OCI-LY3 (cell line): ENCODE results near the gene EEF2KMT.
"Not testable (repeated sequence)": the region's sequence is repeated elsewhere in the genome, so short reads cannot be mapped to it uniquely, and the experiment has no call there.

ENCODE experiments used
- H2AFZ ChIP-seq: fragments of 200-600, 300-600 bp; shearing (Covaris generic); 2 replicates; pipeline ENCODE4 v1.6.0; 2014; ENCODE audit warnings: antibody characterized with exemption, low read depth, low read length
- H3K27ac ChIP-seq: fragments of 200-600, 300-600 bp; sonication (generic); 2 replicates; pipeline ENCODE4 v1.5.1; 2014; ENCODE audit warnings: mild to moderate bottlenecking, low read length, moderate library complexity, mixed read lengths
- H3K27me3 ChIP-seq: fragments of 200-600, 300-600 bp; sonication (generic); 2 replicates; pipeline ENCODE4 v1.6.1; 2014; ENCODE audit warnings: low read depth, low read length, mixed read lengths
- H3K36me3 ChIP-seq: fragments of 200-600, 300-600 bp; sonication (generic); replicated peaks from 2 replicates; pipeline ENCODE3; 2014; ENCODE audit warnings: low read depth, low read length, mixed read lengths
- H3K4me1 ChIP-seq: fragments of 300-600, 200-600 bp; sonication (generic); 2 replicates; pipeline ENCODE4 v1.6.1; 2014; ENCODE audit warnings: low read length, mixed read lengths
- H3K4me2 ChIP-seq: fragments of 200-600, 300-600 bp; sonication (generic); 2 replicates; pipeline ENCODE4 v1.6.1; 2014; ENCODE audit warnings: low read length, mixed read lengths
- H3K4me3 ChIP-seq: fragments of 300-600, 200-600 bp; sonication (generic); 2 replicates; pipeline ENCODE4 v1.5.1; 2014; ENCODE audit warnings: antibody characterized with exemption, mild to moderate bottlenecking, low read length, moderate library complexity
- H3K79me2 ChIP-seq: fragments of 300-600, 200-600 bp; shearing (Covaris generic); 2 replicates; pipeline ENCODE4 v1.6.1; 2014; ENCODE audit warnings: mild to moderate bottlenecking, low read length, mixed read lengths
- H3K9ac ChIP-seq: fragments of 300-600, 200-600 bp; shearing (Covaris generic); 2 replicates; pipeline ENCODE4 v1.6.0; 2014; ENCODE audit warnings: mild to moderate bottlenecking, low read length, moderate library complexity
- H3K9me3 ChIP-seq: fragments of 200-600, 300-600 bp; shearing (Covaris generic); 2 replicates; pipeline ENCODE4 v1.6.1; 2014; ENCODE audit warnings: low read length, mixed read lengths; ENCODE audit not compliant: insufficient read depth
- H4K20me1 ChIP-seq: fragments of 200-600, 300-600 bp; sonication (generic); 2 replicates; pipeline ENCODE4 v1.6.1; 2016; ENCODE audit warnings: low read length, mixed read lengths; ENCODE audit not compliant: insufficient read depth
- EZH2phosphoT487 ChIP-seq: fragments of 200-600 bp; shearing (Covaris generic); IDR thresholded peaks from 2 replicates; pipeline ENCODE4 v1.6.1; 2018; ENCODE audit warnings: antibody characterized with exemption, mixed run types, low read depth
- TF ChIP-seq, protein P1 (sequence below): fragments of 200-600, 300-600 bp; sonication (generic); IDR thresholded peaks from 2 replicates; pipeline ENCODE4 v1.5.1; 2014; ENCODE audit warnings: antibody characterized with exemption, low read length, low read depth

EEF2KMT gene

DNA sequence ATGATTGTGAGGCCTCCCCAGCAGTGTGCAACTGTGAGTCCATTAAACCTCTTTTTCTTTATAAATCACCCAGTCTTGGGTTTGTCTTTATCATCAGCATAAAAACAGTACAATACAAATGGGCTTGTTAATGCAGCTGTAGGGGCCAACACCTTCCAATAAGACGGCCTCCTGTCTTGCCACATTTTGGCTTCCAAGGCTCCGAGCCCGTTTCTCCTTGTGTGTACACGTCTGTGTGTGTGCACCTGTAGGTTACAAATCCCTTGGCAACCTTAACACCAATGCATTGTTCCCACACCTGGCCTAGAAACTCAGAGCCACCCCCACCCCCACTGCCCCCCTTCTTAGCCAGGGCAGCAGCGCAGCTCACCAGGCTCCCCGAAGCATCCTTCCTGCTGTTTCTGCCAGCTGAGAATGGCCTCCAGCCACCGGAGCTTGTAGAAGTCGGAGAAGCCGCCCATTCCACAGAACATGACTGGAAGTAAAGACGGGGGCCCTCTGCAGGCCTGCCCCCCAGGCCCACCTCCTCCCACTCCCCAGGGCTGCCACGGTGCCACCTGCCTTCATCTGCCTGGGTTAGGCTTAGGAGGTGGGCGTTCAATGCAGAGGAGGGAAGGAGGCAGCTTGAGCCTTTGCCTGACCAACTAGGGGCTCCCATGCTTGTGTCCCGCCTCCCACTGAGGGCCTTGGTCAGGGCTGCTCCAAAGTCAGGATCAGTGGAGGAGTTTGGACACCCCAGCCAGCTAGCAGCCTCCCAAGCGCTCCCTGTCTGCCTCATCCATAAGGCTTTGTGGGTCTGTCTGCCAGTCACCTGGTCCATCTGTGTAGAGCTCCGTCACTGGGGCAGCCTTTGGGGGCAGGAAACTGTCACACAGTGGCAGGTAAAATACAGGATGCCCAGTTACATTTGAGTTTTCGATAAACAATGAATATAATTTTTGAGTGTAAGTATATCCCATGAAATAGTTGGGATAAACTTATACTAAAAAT, 42.4 kb downstream of the EEF2KMT start:
- H3K36me3 ChIP-seq: no peaks in the 10 kb centered on the region
- no peak overlapping the region for H3K4me3 ChIP-seq
- no peak overlapping the region for H2AFZ ChIP-seq
- H3K27me3 ChIP-seq: peaks cover 5% of the 10 kb centered on the region; the same call in 1 of the 2 replicates
- no peak overlapping the region for H3K4me2 ChIP-seq
- H3K9ac ChIP-seq: no peak overlapping the region
- no peak overlapping the region for H3K27ac ChIP-seq
- H3K4me1 ChIP-seq: no peaks in the 10 kb centered on the region
- H3K79me2 ChIP-seq: no peaks in the 10 kb centered on the region
- TF ChIP-seq, protein P1, sequence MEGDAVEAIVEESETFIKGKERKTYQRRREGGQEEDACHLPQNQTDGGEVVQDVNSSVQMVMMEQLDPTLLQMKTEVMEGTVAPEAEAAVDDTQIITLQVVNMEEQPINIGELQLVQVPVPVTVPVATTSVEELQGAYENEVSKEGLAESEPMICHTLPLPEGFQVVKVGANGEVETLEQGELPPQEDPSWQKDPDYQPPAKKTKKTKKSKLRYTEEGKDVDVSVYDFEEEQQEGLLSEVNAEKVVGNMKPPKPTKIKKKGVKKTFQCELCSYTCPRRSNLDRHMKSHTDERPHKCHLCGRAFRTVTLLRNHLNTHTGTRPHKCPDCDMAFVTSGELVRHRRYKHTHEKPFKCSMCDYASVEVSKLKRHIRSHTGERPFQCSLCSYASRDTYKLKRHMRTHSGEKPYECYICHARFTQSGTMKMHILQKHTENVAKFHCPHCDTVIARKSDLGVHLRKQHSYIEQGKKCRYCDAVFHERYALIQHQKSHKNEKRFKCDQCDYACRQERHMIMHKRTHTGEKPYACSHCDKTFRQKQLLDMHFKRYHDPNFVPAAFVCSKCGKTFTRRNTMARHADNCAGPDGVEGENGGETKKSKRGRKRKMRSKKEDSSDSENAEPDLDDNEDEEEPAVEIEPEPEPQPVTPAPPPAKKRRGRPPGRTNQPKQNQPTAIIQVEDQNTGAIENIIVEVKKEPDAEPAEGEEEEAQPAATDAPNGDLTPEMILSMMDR: no peak
- no peak for TF ChIP-seq EZH2phosphoT487
- no peaks in the 10 kb centered on the region for H3K9me3 ChIP-seq
- no peaks in the 10 kb centered on the region for H4K20me1 ChIP-seq

DNA sequence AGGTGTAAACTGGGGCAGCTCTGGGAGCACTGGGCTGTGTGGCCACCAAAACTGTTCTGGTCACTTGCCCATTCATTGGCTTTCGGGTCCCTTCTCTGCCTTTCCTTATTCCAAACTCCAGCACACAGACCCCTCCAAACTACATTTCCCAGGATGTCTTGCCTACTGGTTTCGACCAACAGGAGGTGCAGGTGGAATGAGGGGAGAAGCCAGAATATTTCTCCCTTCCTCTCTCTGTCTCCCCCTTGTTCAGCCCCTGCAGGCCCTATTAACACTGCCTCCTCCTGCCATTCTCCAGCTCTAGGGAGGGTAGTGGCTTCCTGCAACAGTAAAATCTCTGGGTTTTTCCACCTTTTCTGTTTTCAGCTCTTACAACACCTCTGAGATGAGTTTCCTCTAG, 50.7 kb downstream of the EEF2KMT start:
- Histone ChIP-seq H3K27ac (no peak overlapping the region), H3K4me2 (no peak overlapping the region), H3K36me3 (no peaks in the 10 kb centered on the region), H3K27me3 (peaks cover 35% of the 10 kb centered on the region), H4K20me1 (no peaks in the 10 kb centered on the region), H3K9me3 (no peaks in the 10 kb centered on the region), H3K4me3 (no peak overlapping the region), H3K79me2 (no peaks in the 10 kb centered on the region), H3K4me1 (peaks cover 1% of the 10 kb centered on the region; the same call in 1 of the 2 replicates), H2AFZ (no peak overlapping the region), H3K9ac (no peak overlapping the region)
- no peak for TF ChIP-seq EZH2phosphoT487
- TF ChIP-seq, protein P1: no peak

DNA sequence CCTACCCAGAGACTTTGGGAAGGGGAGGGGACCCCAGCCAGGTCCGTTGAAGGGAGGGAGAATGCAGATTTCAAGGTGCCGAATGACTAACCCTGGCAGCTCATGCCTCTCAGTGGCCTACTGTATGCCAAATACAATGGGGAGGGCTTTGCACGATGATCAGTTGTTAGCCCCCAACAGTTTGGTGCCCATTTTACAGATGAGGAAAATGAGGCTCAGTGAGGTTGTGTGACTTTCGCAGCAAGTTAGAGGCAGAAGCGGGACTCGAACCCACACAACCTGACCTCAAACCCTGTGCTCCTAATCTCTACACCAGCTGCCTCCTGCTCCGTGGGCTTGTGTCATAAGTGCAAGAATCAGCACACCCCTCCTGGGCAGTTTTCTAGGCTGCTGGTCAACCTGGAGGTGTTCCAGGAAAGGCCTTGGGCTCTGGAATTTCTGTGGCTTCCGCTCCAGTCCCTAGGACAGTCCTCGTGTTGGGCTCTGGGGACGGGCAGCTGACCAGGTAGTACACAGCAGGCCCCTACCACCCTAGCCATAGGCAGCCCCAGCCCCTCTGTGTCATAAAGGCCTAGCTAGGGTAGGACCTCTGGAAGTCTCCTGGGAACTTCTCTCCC, 52.0 kb downstream of the EEF2KMT start:
- Histone ChIP-seq H3K27ac (no peak overlapping the region), H3K4me2 (no peak overlapping the region), H4K20me1 (no peaks in the 10 kb centered on the region), H2AFZ (no peak overlapping the region), H3K27me3 (peaks cover 41% of the 10 kb centered on the region), H3K4me1 (peaks cover 9% of the 10 kb centered on the region; the same call in 1 of the 2 replicates), H3K4me3 (no peak overlapping the region), H3K9me3 (no peaks in the 10 kb centered on the region), H3K79me2 (no peaks in the 10 kb centered on the region), H3K9ac (no peak overlapping the region), H3K36me3 (no peaks in the 10 kb centered on the region)
- TF ChIP-seq, protein P1: no peak
- TF ChIP-seq EZH2phosphoT487: no peak

DNA sequence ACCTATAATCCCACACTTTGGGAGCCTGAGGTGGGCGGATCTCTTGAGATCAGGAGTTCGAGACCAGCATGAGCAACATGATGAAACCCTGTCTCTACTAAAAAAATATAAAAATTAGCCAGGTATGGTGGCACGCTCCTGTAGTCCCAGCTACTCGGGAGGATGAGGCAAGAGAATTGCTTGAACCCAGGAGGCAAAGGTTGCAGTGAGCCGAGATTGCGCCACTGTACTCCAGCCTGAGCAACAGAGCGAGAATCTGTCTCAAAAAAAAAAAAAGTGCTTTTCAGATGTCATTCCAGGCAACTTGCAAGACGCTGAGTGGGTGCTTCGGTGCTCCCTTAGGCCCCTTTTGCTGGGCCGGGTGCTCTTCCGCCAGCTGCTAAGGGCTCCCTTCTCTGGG, 53.0 kb downstream of the EEF2KMT start:
- not testable (repeated sequence) for H3K4me1 ChIP-seq, H3K9ac ChIP-seq, H3K4me2 ChIP-seq, H3K9me3 ChIP-seq, H2AFZ ChIP-seq, H3K79me2 ChIP-seq, H4K20me1 ChIP-seq, H3K27ac ChIP-seq, H3K4me3 ChIP-seq, H3K36me3 ChIP-seq
- peaks cover 46% of the 10 kb centered on the region for H3K27me3 ChIP-seq
